Aorta (tissue), 5 donors: Measurements from ENCODE around the gene YIPF5. TPM values are rescaled to one million over a fixed set of nuclear protein-coding genes. Genes with fewer than 3 reads are reported as not detected.

Experiments used
- ATAC-seq: fragments of 200-7000 bp; cut with Tn5 transposase; one replicate; pipeline ENCODE4 v1.9.1; 2022; ENCODE audit warnings: moderate library complexity; ENCODE audit not compliant: low FRiP score
- DNase-seq, 2 donors: peaks; one replicate each; pipeline ENCODE4 v3.0.0-alpha.2; 2020
- H3K27ac ChIP-seq, 2 donors: one replicate each; pipeline ENCODE4 v1.5.1; 2013; ENCODE audit warnings: low read length in 2 of 2, mild to moderate bottlenecking in 2 of 2, moderate library complexity in 2 of 2, control low read depth in 1 of 2, inconsistent platforms in 1 of 2, low read depth in 1 of 2
- H3K27me3 ChIP-seq, 2 donors: one replicate each; pipeline ENCODE4 v1.6.1; 2013; ENCODE audit warnings: control low read depth in 1 of 2, low read length in 1 of 2, mild to moderate bottlenecking in 1 of 2, moderate library complexity in 1 of 2; ENCODE audit not compliant: insufficient read depth in 2 of 2, control insufficient read depth in 1 of 2
- H3K36me3 ChIP-seq, 2 donors: one replicate each; pipeline ENCODE4 v1.6.1; 2013; ENCODE audit warnings: control low read depth in 1 of 2, low read length in 1 of 2, mild to moderate bottlenecking in 1 of 2; ENCODE audit not compliant: insufficient read depth in 2 of 2, control insufficient read depth in 1 of 2
- H3K4me1 ChIP-seq, 2 donors: one replicate each; pipeline ENCODE4 v1.6.1; 2013; ENCODE audit warnings: low read length in 2 of 2, control low read depth in 1 of 2, mild to moderate bottlenecking in 1 of 2, moderate library complexity in 1 of 2; ENCODE audit not compliant: insufficient read depth in 2 of 2, control insufficient read depth in 1 of 2
- H3K4me3 ChIP-seq, 2 donors: one replicate each; pipeline ENCODE4 v1.5.1; 2013; ENCODE audit warnings: low read length in 2 of 2, control low read depth in 1 of 2, mild to moderate bottlenecking in 1 of 2
- H3K9me3 ChIP-seq: one replicate; pipeline ENCODE4 v1.6.1; 2013; ENCODE audit warnings: mild to moderate bottlenecking, low read length; ENCODE audit not compliant: control insufficient read depth
- WGBS, 2 donors: extraction: QIAGEN DNeasy Blood & Tissue Kit; methylation state at CpG; one replicate each; pipeline ENCODE4 v1.1.7; 2013; 5-methylcytosine and 5-hydroxymethylcytosine counted together
- intact Hi-C, 2 donors: fragments of 100-400 bp; cut with DNase I; formaldehyde crosslinking; loops; one replicate each; pipeline versions ENCODE4 v1.14.2 to v1.15.0; 2022
- polyA plus RNA-seq, 2 donors: library from polyadenylated mRNA; stranded (reverse); fragments of 200-250 nt; gene quantifications; one replicate each; pipeline ENCODE4 v1.2.3, GENCODE V29; 2013
- total RNA-seq, 2 donors: library from RNA; stranded (reverse); fragmentation: NEBNext Ultra II Directional; extraction: Animal tissue kit (Norgen Biotek cat#: 25700); gene quantifications; one replicate each; pipeline ENCODE4 v1.2.1, GENCODE V29; 2021
- donor health status: healthy with polysubstance abuse.
- donor health status: Bipolar disorder and iron deficiency.
- donor health status: DM: no; HTN: no; CAD: no.
- donor health status: DM: no; HTN: no; CAD: no.
- donor health status: DM: yes; HTN: yes; CAD: no.

Gene YIPF5
- total and polyA plus RNA-seq, 4 donors = 19.7 to 48.2 (median 32.0) TPM

DNA sequence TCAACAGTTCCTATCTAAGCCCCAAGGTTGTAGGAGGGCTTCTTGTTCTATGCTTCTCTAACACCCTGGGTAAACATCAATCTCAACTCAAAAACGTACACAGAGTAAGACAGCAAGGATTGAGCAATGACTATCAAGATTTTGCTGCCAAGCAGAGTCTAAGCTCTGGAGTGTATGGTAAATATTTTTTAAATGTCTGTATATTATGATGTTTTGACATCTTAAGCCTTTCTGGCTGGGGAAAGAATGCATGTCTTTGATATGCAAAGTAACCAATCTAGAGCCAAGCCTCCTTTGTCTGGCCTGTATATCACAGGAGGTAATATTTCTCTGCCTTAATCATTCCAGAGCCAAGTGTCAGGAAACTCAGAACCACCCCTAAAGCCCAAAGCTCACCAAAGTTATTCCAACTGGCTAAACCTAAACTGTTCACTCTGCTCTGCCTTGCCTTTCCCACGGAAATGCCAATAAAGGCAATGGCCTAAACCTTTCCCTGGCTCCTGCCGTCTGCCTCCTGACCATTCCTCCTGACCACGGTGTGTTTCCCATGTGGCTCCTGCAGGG, 45.2 kb downstream of the YIPF5 start:
- DNase-seq (no peak), ATAC-seq (no peak)
- H3K4me3 ChIP-seq = no peak overlapping the region
- no peaks in the 10 kb centered on the region for H3K4me1 ChIP-seq
- no peaks in the 10 kb centered on the region for H3K27me3 ChIP-seq
- intact Hi-C loops = no loop called here
- H3K27ac ChIP-seq = no peak overlapping the region
- no peaks in the 10 kb centered on the region for H3K36me3 ChIP-seq
- H3K9me3 ChIP-seq = no peaks in the 10 kb centered on the region
- 61 to 62% methylated on average over 4 of the region's 4 CpGs for WGBS, 2 donors

DNA sequence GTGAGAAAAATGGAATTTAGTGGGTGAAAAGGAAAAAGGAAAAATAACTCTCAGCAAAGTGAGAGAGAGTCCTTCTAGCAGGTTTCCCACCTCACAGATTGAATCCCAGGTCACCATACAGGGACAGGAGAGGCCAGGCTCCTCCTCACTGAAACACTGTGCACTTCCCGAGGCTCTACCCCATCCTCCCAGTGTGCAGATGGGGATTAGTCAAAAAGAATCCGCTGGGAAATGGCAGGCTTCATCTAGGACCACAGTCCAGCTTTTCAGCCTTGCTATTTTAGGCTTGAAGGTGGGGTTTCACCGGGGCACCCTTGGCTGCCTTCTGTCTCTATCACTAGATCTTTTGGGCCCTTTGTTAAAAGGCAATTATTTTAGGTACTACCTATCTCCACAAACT, 47.8 kb downstream of the YIPF5 start:
- Histone ChIP-seq H3K27me3 (no peaks in the 10 kb centered on the region), H3K36me3 (no peaks in the 10 kb centered on the region), H3K4me1 (no peaks in the 10 kb centered on the region), H3K27ac (no peak overlapping the region), H3K4me3 (no peak overlapping the region), H3K9me3 (peaks cover 2% of the 10 kb centered on the region)
- intact Hi-C loops = no loop called here
- no peak for ATAC-seq
- WGBS, 2 donors = 68 to 72% methylated on average over 3 of the region's 3 CpGs
- no peak for DNase-seq

DNA sequence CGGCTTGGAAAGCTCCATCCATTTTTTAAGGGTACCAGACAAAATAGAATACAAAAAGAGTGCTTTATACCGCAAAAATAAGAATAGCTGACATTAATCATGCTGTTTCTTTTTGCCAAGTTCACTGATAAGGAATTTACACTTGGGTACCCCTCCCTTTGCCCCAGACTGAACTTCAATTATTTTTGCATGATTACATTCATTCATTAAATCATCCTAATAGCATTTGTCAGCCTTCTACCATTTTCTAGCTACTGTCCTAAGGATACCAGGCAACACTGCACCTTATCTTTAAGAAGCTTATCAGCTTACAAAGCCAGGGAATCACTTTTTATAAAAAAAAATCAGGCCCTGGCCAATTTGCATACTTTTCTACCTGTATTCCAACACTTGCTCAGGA, 48.4 kb downstream of the YIPF5 start:
- H3K27me3 ChIP-seq = no peaks in the 10 kb centered on the region
- H3K27ac ChIP-seq = no peak overlapping the region
- no peaks in the 10 kb centered on the region for H3K36me3 ChIP-seq
- ATAC-seq = no peak
- 8 to 11% methylated on average over 2 of the region's 2 CpGs for WGBS, 2 donors
- H3K9me3 ChIP-seq = peaks cover 2% of the 10 kb centered on the region
- no peak for DNase-seq
- H3K4me3 ChIP-seq = no peak overlapping the region
- intact Hi-C loops = no loop called here
- H3K4me1 ChIP-seq = no peaks in the 10 kb centered on the region

DNA sequence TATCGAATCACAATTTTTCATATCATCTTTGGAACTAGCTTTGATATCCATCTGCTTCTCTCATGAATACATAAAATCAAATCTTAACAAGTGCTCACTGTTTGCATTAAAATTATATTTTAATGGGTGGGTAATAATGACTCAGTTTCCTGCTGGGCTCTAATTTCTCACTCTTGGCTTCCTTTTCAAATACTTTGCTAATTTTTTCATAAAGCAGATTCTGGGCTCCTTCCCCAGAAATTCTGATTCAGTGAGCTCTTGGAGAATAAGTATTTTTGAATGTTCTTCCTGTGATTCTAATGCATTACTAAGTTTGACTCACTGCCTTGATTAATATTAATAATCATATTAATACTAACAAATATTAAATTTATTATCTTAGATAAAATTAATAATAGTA, 48.9 kb downstream of the YIPF5 start:
- Histone ChIP-seq H3K4me3 (no peak overlapping the region), H3K27ac (no peak overlapping the region), H3K27me3 (no peaks in the 10 kb centered on the region), H3K9me3 (peaks cover 2% of the 10 kb centered on the region), H3K4me1 (no peaks in the 10 kb centered on the region), H3K36me3 (no peaks in the 10 kb centered on the region)
- intact Hi-C loops = no loop called here
- DNase-seq = no peak
- no peak for ATAC-seq
- 72 to 73% methylated on average over 1 of the region's 1 CpG for WGBS, 2 donors

DNA sequence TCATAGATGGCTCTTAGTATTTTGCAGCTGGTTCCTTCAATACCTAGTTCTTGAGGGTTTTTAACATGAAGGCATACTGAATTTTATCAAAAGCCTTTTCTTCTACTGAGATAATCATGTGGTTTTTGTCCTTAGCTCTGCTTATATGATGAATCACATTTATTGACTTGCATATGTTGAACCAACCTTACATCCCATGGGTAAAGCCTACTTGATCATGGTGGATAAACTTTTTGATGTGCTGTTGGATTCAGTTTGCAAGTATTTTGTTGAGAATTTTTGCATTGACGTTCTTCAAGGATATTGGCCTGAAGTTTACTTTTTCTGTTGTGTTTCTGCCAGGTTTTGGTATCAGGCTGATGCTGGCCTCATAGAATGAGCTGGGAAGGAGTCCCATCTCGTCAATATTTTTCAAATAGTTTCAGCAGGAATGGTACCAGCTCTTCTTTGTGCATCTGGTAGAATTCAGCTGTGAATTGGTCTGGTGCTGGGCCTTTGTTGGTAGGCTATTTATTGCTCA, 49.7 kb downstream of the YIPF5 start:
- WGBS, 2 donors = 39 to 49% methylated on average over 2 of the region's 2 CpGs
- DNase-seq (no peak), ATAC-seq (no peak)
- no peaks in the 10 kb centered on the region for H3K4me1 ChIP-seq
- H3K4me3 ChIP-seq = no peak overlapping the region
- H3K9me3 ChIP-seq = peaks cover 2% of the 10 kb centered on the region
- intact Hi-C loops = no loop called here
- no peaks in the 10 kb centered on the region for H3K27me3 ChIP-seq
- H3K36me3 ChIP-seq = no peaks in the 10 kb centered on the region
- H3K27ac ChIP-seq = no peak overlapping the region

DNA sequence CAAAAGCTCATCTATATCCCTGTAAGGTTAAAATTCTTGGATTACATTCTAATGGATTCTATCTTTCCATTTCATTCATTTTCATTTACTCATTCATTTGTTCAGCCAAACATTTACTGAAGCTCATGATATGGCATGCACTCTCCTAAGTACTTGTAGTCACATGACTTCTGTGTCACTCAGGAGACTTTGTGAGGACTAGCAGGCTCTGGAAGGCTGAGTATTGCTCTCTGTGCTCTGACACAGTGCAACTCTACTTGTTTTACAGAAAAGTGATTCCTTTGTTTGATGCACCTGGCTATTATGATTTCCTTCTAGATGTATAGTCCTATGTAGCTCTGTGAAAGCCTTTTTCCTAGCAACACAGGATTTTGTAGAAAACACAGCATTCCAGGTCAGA, 53.0 kb downstream of the YIPF5 start:
- no peaks in the 10 kb centered on the region for H3K4me1 ChIP-seq
- H3K36me3 ChIP-seq = no peaks in the 10 kb centered on the region
- peaks cover 2% of the 10 kb centered on the region for H3K9me3 ChIP-seq
- DNase-seq (no peak), ATAC-seq (no peak)
- intact Hi-C loops = no loop called here
- H3K27ac ChIP-seq = no peak overlapping the region
- no peaks in the 10 kb centered on the region for H3K27me3 ChIP-seq
- no peak overlapping the region for H3K4me3 ChIP-seq

DNA sequence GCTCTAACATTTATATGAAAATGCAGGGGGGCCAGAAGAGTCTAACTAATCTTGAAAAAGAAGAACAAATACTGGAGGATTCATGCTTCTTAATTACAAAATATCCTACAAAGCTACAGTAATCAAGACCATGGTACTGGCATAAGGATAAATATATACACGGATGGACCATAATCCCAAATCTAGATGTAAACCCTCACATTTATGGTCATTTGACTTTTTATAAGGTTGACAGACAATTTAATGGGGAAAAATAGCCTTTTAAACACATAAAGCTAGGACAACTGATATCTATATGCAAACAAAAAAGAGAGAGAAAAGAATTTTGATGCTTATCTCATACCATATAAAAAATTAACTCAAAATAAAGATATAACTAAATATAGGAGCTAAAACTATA, 55.9 kb downstream of the YIPF5 start:
- WGBS, 2 donors = 89% methylated on average over 1 of the region's 1 CpG
- intact Hi-C loops = no loop called here
- Histone ChIP-seq H3K36me3 (no peaks in the 10 kb centered on the region), H3K4me1 (no peaks in the 10 kb centered on the region), H3K4me3 (no peak overlapping the region), H3K9me3 (peaks cover 2% of the 10 kb centered on the region), H3K27me3 (no peaks in the 10 kb centered on the region), H3K27ac (no peak overlapping the region)
- DNase-seq = no peak
- no peak for ATAC-seq

Other genes starting within 250 kb of the YIPF5 start
- gene KCTD16, start 214 bp upstream of the YIPF5 start, total RNA-seq = 1 to 10 TPM; 2.7 to 3.3 TPM
- gene KCTD16, start 214 bp upstream of the YIPF5 start, polyA plus RNA-seq = under 1 TPM in 1 of 2 donors, not detected in 1; 0.13 TPM